CD8-positive, alpha-beta memory T cell (primary cell): ENCODE measurements around the gene NEK5. TPM values are rescaled to one million over a fixed set of nuclear protein-coding genes. Genes with fewer than 3 reads are reported as not detected.
A peak's percentile ranks its signal among the peaks of the same experiment; 100 is the strongest.
"Not testable (repeated sequence)": the region's sequence is repeated elsewhere in the genome, so short reads cannot be mapped to it uniquely, and the experiment has no call there.

Source experiments
- CTCF ChIA-PET: fragments of 350-600 bp; sonication (Branson Sonifier 250); formaldehyde crosslinking; loops from one replicate; lab custom pipeline; 2021; ENCODE audit warnings: antibody characterized with exemption; lab: Charles Lee
- POLR2A ChIA-PET: fragments of 350-600 bp; sonication (Branson Sonifier 250); formaldehyde crosslinking; loops from one replicate; lab custom pipeline; 2021; ENCODE audit warnings: antibody characterized with exemption; lab: Charles Lee
- DNase-seq, 5 donors: peaks; one replicate each; pipeline versions ENCODE4 v3.0.0 to v3.0.0-alpha.2; 2020 to 2022; ENCODE audit warnings: mixed read lengths in 1 of 5
- H3K27ac ChIP-seq: one replicate; pipeline ENCODE4 v1.7.0; 2013; ENCODE audit warnings: low read depth, mild to moderate bottlenecking, low read length, moderate library complexity
- H3K27me3 ChIP-seq: 2 replicates; pipeline ENCODE4 v1.7.0; 2013; ENCODE audit warnings: low read length, mild to moderate bottlenecking; ENCODE audit not compliant: insufficient read depth, poor library complexity, severe bottlenecking
- H3K36me3 ChIP-seq: 2 replicates; pipeline ENCODE4 v1.7.0; 2013; ENCODE audit warnings: mild to moderate bottlenecking, low read length, moderate library complexity; ENCODE audit not compliant: insufficient read depth
- H3K4me1 ChIP-seq: 2 replicates; pipeline ENCODE4 v1.7.0; 2013; ENCODE audit warnings: mild to moderate bottlenecking, low read length, moderate library complexity; ENCODE audit not compliant: insufficient read depth
- H3K4me3 ChIP-seq: 2 replicates; pipeline ENCODE4 v1.7.0; 2013; ENCODE audit warnings: mild to moderate bottlenecking, low read length
- H3K9me3 ChIP-seq: 2 replicates; pipeline ENCODE4 v1.7.0; 2013; ENCODE audit warnings: mild to moderate bottlenecking, low read length
- H3K27ac Mint-ChIP-seq, 8 donors: one replicate each; pipeline ENCODE4 v1.8.0; 2020 to 2021; ENCODE audit warnings: mixed read lengths in 8 of 8, mild to moderate bottlenecking in 6 of 8, inconsistent platforms in 3 of 8, moderate library complexity in 3 of 8
- H3K27me3 Mint-ChIP-seq, 2 donors: one replicate each; pipeline ENCODE4 v1.8.0; 2020 to 2021; ENCODE audit warnings: mixed read lengths in 2 of 2, mild to moderate bottlenecking in 1 of 2, moderate library complexity in 1 of 2
- H3K36me3 Mint-ChIP-seq, 3 donors: one replicate each; pipeline ENCODE4 v1.8.0; 2020 to 2021; ENCODE audit warnings: mixed read lengths in 3 of 3, inconsistent platforms in 1 of 3, mild to moderate bottlenecking in 1 of 3
- H3K4me1 Mint-ChIP-seq, 3 donors: one replicate each; pipeline ENCODE4 v1.8.0; 2020 to 2021; ENCODE audit warnings: mixed read lengths in 3 of 3, inconsistent platforms in 1 of 3, mild to moderate bottlenecking in 1 of 3
- H3K4me3 Mint-ChIP-seq, 7 donors: one replicate each; pipeline ENCODE4 v1.8.0; 2020 to 2021; ENCODE audit warnings: mixed read lengths in 7 of 7, mild to moderate bottlenecking in 6 of 7, moderate library complexity in 4 of 7, inconsistent platforms in 2 of 7
- H3K9me3 Mint-ChIP-seq, 5 donors: one replicate each; pipeline ENCODE4 v1.8.0; 2020 to 2022; ENCODE audit warnings: mixed read lengths in 5 of 5, mild to moderate bottlenecking in 3 of 5, moderate library complexity in 2 of 5, inconsistent platforms in 1 of 5
- polyA plus RNA-seq: library from polyadenylated mRNA; unstranded; fragments of 300-500 nt; fragmentation: Illumina TruSeq; gene quantifications from one replicate; pipeline ENCODE4 v1.2.3, GENCODE V29; 2021
- total RNA-seq, 2 experiments: library from RNA; stranded (reverse); gene quantifications; one replicate each; pipeline ENCODE4 v1.2.3, GENCODE V29; 2021

The NEK5 gene
- total and polyA plus RNA-seq, 3 experiments from 2014 or later, result 0.17 TPM; not detected in 2

- Mint-ChIP-seq H3K27ac (no peak overlapping the region), H3K36me3 (peaks cover 6 to 22% (median 8%) of the 10 kb centered on the region in 3 donors), H3K9me3 (peaks cover 0 to 7% (median 2%) of the 10 kb centered on the region in 5 donors), H3K27me3 (no peaks in the 10 kb centered on the region), H3K4me3 (no peak overlapping the region), H3K4me1 (peaks cover 15 to 38% (median 17%) of the 10 kb centered on the region in 3 donors)
- ChIA-PET CTCF (interaction anchor here (0.9 kb wide), 1 partner anchor 416 kb away, joined by 3 read pairs; no protein-coding TSS in a partner anchor), POLR2A (no interaction called here)
- Histone ChIP-seq H3K27ac (no peak overlapping the region), H3K4me1 (no peaks in the 10 kb centered on the region), H3K9me3 (no peaks in the 10 kb centered on the region), H3K4me3 (no peak overlapping the region), H3K36me3 (no peaks in the 10 kb centered on the region), H3K27me3 (no peaks in the 10 kb centered on the region)
- DNase-seq, result no peak
Measured at GRCh38 chr13:52034616-52035226, 94.2 kb downstream of the NEK5 start.

- no peak overlapping the region for H3K27ac Mint-ChIP-seq
- H3K36me3 ChIP-seq, result no peaks in the 10 kb centered on the region
- ChIA-PET POLR2A (no interaction called here), CTCF (no interaction called here)
- DNase-seq, result no peak
- no peak overlapping the region for H3K4me3 ChIP-seq
- no peaks in the 10 kb centered on the region for H3K27me3 Mint-ChIP-seq
- peaks cover 19 to 48% (median 26%) of the 10 kb centered on the region in 3 donors for H3K4me1 Mint-ChIP-seq
- no peaks in the 10 kb centered on the region for H3K9me3 ChIP-seq
- no peak overlapping the region for H3K27ac ChIP-seq
- no peaks in the 10 kb centered on the region for H3K4me1 ChIP-seq
- H3K36me3 Mint-ChIP-seq, result peaks cover 11 to 30% (median 22%) of the 10 kb centered on the region in 3 donors
- no peak overlapping the region for H3K4me3 Mint-ChIP-seq
- peaks cover 0 to 8% (median under 1%) of the 10 kb centered on the region in 5 donors for H3K9me3 Mint-ChIP-seq
- H3K27me3 ChIP-seq, result no peaks in the 10 kb centered on the region
Measured at GRCh38 chr13:52033039-52033438, 95.8 kb downstream of the NEK5 start.

DNA sequence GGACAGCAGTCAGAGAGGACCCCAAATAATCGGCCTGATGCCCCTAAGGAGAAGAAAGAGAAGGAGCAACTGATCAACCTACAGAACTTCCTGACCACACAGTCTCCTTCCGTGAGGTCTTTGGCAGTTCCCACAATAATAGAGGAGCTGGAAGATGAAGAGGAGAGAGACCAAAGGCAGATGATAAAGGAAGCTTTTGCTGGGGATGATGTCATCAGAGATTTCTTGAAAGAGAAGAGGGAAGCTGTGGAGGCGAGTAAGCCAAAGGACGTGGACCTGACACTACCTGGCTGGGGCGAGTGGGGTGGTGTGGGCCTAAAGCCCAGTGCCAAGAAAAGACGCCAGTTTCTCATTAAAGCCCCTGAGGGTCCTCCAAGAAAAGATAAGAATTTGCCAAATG lies 98.5 kb downstream of the NEK5 start:
- Mint-ChIP-seq H3K9me3 (peaks cover 0 to 17% (median 2%) of the 10 kb centered on the region in 5 donors), H3K36me3 (peaks cover 21 to 50% (median 46%) of the 10 kb centered on the region in 3 donors), H3K27ac (peak overlapping the region in 1 of 8 donors; percentile 2), H3K4me1 (peaks cover 39 to 69% (median 48%) of the 10 kb centered on the region in 3 donors)
- DNase-seq, CTCF ChIA-PET, H3K9me3 ChIP-seq, H3K27me3 ChIP-seq, H3K27ac ChIP-seq, H3K4me3 Mint-ChIP-seq, H3K4me3 ChIP-seq, POLR2A ChIA-PET, H3K27me3 Mint-ChIP-seq, H3K4me1 ChIP-seq: not testable (repeated sequence)
- H3K36me3 ChIP-seq, result peaks cover 12% of the 10 kb centered on the region

- Mint-ChIP-seq H3K27me3 (peaks cover 0 to 1% of the 10 kb centered on the region in 2 donors), H3K27ac (no peak overlapping the region), H3K4me1 (peaks cover 41 to 71% (median 53%) of the 10 kb centered on the region in 3 donors), H3K9me3 (peaks cover 0 to 17% (median 2%) of the 10 kb centered on the region in 5 donors), H3K4me3 (no peak overlapping the region), H3K36me3 (peaks cover 28 to 58% (median 54%) of the 10 kb centered on the region in 3 donors)
- CTCF ChIA-PET, result no interaction called here
- Histone ChIP-seq H3K36me3 (peaks cover 20% of the 10 kb centered on the region), H3K4me1 (peaks cover 4% of the 10 kb centered on the region), H3K27ac (no peak overlapping the region), H3K4me3 (no peak overlapping the region), H3K27me3 (no peaks in the 10 kb centered on the region), H3K9me3 (no peaks in the 10 kb centered on the region)
- no peak for DNase-seq
- POLR2A ChIA-PET, result no interaction called here
Measured at GRCh38 chr13:52029569-52029968, 99.3 kb downstream of the NEK5 start.

GRCh38 chr13:52027832-52028231 lies 101.0 kb downstream of the NEK5 start:
- Mint-ChIP-seq H3K4me3 (no peak overlapping the region), H3K9me3 (peaks cover 0 to 17% (median 2%) of the 10 kb centered on the region in 5 donors), H3K27ac (no peak overlapping the region), H3K36me3 (peaks cover 34 to 67% (median 65%) of the 10 kb centered on the region in 3 donors), H3K27me3 (peaks cover 0 to 1% of the 10 kb centered on the region in 2 donors), H3K4me1 (peaks cover 37 to 71% (median 50%) of the 10 kb centered on the region in 3 donors)
- no peak overlapping the region for H3K27ac ChIP-seq
- H3K4me3 ChIP-seq, result no peak overlapping the region
- peaks cover 27% of the 10 kb centered on the region for H3K36me3 ChIP-seq
- no peak for DNase-seq
- no peaks in the 10 kb centered on the region for H3K9me3 ChIP-seq
- ChIA-PET POLR2A (no interaction called here), CTCF (no interaction called here)
- H3K4me1 ChIP-seq, result peaks cover 4% of the 10 kb centered on the region
- no peaks in the 10 kb centered on the region for H3K27me3 ChIP-seq

DNA sequence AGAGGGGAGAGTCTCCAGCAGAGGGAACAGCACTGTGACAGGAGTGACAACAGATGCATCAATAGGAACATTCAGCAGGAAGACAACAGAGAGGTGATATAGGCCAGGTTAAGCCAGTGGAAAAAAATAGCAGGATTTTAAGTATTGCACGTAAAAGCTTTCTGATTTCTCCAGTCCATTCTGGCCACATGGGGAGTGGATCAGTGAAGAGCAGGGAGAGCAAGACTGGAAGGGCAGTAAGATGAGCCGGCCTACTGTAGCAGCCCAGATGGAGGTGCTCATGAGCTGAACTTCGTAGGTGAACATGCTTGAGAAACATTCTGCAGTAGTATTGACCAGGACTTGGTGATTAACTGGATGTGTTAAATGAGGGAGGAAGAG lies 102.6 kb downstream of the NEK5 start:
- Mint-ChIP-seq H3K9me3 (peaks cover 0 to 17% (median 2%) of the 10 kb centered on the region in 5 donors), H3K36me3 (peaks cover 39 to 77% (median 68%) of the 10 kb centered on the region in 3 donors), H3K27me3 (peaks cover 0 to 1% of the 10 kb centered on the region in 2 donors), H3K27ac (no peak overlapping the region), H3K4me3 (peak overlapping the region in 1 of 7 donors; percentile 6), H3K4me1 (peaks cover 33 to 61% (median 45%) of the 10 kb centered on the region in 3 donors)
- POLR2A ChIA-PET, result no interaction called here
- no peak for DNase-seq
- Histone ChIP-seq H3K4me1 (peaks cover 4% of the 10 kb centered on the region), H3K36me3 (peaks cover 27% of the 10 kb centered on the region), H3K27me3 (no peaks in the 10 kb centered on the region), H3K9me3 (no peaks in the 10 kb centered on the region), H3K27ac (no peak overlapping the region), H3K4me3 (no peak overlapping the region)
- CTCF ChIA-PET, result no interaction called here

DNA sequence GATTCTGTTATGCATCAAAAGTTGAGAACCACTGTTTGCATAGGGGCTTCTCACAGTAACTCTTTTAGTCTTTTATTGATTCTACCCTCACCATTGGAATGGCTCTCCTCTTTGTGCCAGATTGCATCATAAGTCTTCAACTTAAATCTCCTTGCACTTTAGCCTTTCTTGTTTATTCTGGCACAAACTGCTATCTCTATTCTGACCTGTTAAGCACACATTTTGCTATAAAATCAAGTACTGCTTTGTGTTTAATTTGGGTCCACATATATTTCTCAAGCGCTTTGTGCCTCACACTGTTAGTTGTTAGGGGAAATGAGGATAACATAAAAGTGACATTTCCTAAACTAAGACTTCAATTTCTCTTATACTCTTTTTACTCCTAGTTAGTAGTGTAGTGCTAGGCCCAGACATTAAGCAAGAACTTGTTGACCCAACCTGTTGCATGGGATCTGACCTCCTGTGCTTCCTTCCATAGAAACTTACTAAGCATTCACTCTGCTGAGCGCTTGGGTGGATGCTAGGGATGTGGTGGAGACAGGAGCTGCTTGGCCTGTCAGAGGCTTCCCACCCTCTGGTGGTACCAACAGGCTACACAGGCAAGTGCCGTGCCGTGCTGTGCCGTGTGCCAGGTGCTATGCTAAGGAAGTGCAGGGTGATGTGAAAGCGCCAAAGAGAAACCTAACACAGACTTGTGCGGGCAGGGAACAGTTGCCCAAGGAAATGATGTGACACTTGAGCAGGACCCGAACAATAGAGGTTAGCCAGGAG lies 103.2 kb downstream of the NEK5 start:
- Mint-ChIP-seq H3K9me3 (peaks cover 0 to 17% (median 2%) of the 10 kb centered on the region in 5 donors), H3K27me3 (peaks cover 0 to 1% of the 10 kb centered on the region in 2 donors), H3K27ac (no peak overlapping the region), H3K4me3 (no peak overlapping the region), H3K36me3 (peaks cover 41 to 83% (median 69%) of the 10 kb centered on the region in 3 donors), H3K4me1 (peaks cover 36 to 60% (median 51%) of the 10 kb centered on the region in 3 donors)
- Histone ChIP-seq H3K9me3 (no peaks in the 10 kb centered on the region), H3K36me3 (peaks cover 29% of the 10 kb centered on the region), H3K27me3 (no peaks in the 10 kb centered on the region), H3K27ac (no peak overlapping the region), H3K4me3 (no peak overlapping the region), H3K4me1 (peaks cover 4% of the 10 kb centered on the region)
- no peak for DNase-seq
- ChIA-PET CTCF (no interaction called here), POLR2A (no interaction called here)

DNA sequence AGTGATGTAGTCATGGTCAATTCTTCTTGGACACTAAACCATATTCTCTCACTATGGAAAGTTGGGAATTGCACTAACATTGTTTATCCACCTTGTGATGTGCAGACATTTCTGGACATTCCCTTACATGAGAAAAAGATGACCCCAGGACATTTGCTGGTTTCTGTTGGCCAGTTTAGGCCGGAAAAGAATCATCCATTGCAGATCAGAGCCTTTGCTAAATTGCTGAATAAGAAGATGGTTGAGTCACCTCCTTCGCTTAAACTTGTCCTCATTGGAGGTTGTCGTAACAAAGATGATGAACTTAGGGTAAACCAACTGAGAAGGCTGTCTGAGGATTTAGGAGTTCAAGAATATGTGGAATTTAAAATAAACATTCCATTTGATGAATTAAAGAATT lies 104.4 kb downstream of the NEK5 start, which contains the start of gene UTP14C:
Gene UTP14C (plus strand): TSS at position 211 of the 400 bp plus-strand sequence. CDS start 4,114 bp downstream, outside the sequence.
- CTCF ChIA-PET, result interaction anchor here (0.6 kb wide), 1 partner anchor 23 kb away, joined by 3 read pairs; no protein-coding TSS in a partner anchor
- no peak within 1 kb of the TSS for H3K27ac Mint-ChIP-seq
- H3K36me3 ChIP-seq, result peaks cover 37% of the 10 kb centered on the region

More for the DNA sequence above, 104.4 kb downstream of the NEK5 start, which contains the start of gene UTP14C:
- H3K9me3 ChIP-seq, result no peaks in the 10 kb centered on the region
- POLR2A ChIA-PET, result no interaction called here
- peaks cover 36 to 57% (median 50%) of the 10 kb centered on the region in 3 donors for H3K4me1 Mint-ChIP-seq
- peaks cover 45 to 86% (median 65%) of the 10 kb centered on the region in 3 donors for H3K36me3 Mint-ChIP-seq
- no peak for DNase-seq
- H3K4me3 ChIP-seq, result no peak within 1 kb of the TSS
- H3K27ac ChIP-seq, result no peak within 1 kb of the TSS
- peaks cover 4% of the 10 kb centered on the region for H3K4me1 ChIP-seq
- H3K27me3 ChIP-seq, result no peaks in the 10 kb centered on the region
- no peak within 1 kb of the TSS for H3K4me3 Mint-ChIP-seq
- peaks cover 0 to 13% (median 2%) of the 10 kb centered on the region in 5 donors for H3K9me3 Mint-ChIP-seq
- peaks cover 0 to 1% of the 10 kb centered on the region in 2 donors for H3K27me3 Mint-ChIP-seq
